NCI-H128 (cell line): ENCODE measurements around the gene TNK2.

Source experiments
- DNase-seq: peaks from one replicate; lab custom pipeline; 2025; ENCODE audit not compliant: unreplicated experiment; lab: John Stamatoyannopoulos, UW

Gene TNK2

DNA sequence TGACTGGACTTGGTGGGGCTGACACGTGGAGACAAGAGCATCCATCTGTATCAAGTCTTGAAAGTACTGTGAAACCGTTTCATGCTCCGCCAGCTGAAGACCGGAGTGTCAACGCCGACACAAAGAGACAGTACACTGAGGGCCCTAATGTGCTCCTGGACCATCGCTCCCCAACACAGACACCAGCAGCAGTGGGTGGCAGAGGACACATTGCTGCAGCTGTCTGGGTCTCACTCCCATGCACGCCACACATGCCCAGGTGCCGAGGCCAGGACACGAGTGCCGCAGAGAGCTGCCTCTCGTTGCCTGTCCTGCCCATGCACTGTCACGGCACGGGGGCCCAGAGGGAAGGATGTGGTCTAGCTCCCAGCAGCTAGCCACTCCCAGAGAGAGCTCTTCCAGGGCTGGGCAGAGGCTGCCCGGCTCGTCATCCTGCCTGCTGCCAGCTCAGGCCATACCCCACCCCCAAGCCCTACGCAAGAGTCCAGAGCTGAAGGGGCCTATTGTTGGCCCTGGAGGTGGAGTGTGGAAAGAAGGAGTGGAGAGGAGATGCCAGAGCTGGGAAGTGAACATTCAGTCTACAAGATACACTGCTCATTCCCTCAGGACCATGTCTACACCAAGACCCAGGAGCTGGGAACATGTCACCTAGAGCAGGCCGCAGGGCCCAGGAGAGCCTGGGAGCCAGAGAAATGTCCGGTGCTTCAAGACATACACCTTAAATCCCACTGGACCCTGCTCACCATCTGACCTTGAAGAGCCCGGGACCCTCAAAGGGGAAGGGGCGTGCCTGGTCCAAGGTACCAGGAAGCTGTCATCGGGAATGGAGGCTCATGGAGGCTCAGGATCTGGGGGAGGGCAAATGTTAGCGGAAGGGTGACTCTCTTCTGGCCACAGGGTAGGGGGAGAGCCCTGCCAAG, 7.7 kb downstream of the TNK2 start:
- no peak for DNase-seq

GRCh38 chr3:195899701-195900435, 8.5 kb downstream of the TNK2 start:
- no peak for DNase-seq

GRCh38 chr3:195897853-195898415, 10.4 kb downstream of the TNK2 start:
- DNase-seq: no peak

- no peak for DNase-seq
These were observed 11.1 kb downstream of the TNK2 start for GRCh38 chr3:195897081-195897852.

GRCh38 chr3:195896361-195897080, 11.8 kb downstream of the TNK2 start:
- DNase-seq: no peak

DNA sequence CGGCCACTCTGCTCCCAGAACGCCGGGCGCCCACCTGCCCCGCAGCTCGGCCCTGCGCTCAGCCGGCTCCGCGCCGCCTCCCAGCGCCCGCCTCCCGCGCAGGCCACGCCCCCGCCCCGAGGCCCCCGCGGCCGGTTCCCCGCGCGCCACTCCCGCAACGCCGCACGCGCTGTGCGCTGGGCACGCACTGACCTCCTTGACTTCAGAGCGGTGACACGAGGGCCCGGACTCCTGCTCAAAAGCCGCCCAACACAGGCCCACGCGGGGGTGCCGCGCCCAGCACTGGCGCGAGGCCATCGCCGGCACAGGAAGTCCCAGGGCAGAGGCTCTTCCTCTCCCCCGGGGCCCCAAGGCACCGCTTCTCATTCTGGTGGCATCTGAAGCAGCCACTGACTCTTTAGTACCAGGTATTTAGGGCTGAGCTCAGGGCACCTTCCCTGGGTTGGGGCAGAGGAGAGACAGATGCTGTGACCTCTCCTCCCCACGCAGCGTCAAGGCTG, 12.4 kb downstream of the TNK2 start:
- no peak for DNase-seq

GRCh38 chr3:195895078-195895860, 13.1 kb downstream of the TNK2 start:
- DNase-seq: no peak

GRCh38 chr3:195893916-195894465, 14.4 kb downstream of the TNK2 start:
- no peak for DNase-seq

DNA sequence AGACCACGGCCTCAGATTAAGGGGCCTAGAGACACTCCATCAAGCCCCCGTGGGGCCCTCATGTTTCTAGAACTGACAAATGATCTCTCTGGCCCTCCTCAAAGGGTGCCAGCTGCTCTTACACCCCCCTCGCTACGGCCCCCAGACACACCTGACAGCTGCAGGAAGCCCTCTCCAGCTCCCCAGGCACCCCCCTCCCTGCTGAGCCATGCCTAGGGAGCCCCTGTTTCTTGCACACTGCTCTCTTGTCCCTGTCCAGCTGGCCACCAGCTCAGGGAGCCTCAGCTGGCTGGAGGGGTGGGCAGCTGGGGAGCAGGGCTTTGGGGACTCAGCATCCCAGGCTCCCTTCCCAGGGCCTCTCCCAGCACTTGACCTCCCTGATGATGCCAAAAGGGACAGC, 14.8 kb downstream of the TNK2 start:
- no peak for DNase-seq

DNA sequence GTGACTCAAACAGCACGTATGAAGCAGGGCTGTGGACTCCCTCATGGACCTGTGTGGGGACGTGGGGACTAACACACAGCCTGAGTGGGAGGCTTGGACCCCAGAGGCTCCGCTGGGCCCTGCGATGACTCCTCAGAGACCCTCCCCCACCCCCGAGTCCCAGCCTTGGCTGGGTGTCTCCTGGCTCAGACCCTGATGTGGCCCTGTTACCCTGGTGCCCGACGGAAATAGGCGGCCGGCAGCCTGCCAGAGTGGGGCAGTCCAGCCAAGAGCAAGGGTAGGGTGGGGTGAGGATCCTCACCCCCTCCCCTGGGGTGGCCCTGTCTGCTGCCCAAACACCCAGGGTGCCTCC, 15.3 kb downstream of the TNK2 start:
- DNase-seq: no peak

- no peak for DNase-seq
These were observed 16.0 kb downstream of the TNK2 start for GRCh38 chr3:195892105-195893043.

GRCh38 chr3:195891431-195892104, 16.8 kb downstream of the TNK2 start:
- no peak for DNase-seq

- DNase-seq: no peak
These were observed 18.5 kb downstream of the TNK2 start for GRCh38 chr3:195889870-195890295.

DNA sequence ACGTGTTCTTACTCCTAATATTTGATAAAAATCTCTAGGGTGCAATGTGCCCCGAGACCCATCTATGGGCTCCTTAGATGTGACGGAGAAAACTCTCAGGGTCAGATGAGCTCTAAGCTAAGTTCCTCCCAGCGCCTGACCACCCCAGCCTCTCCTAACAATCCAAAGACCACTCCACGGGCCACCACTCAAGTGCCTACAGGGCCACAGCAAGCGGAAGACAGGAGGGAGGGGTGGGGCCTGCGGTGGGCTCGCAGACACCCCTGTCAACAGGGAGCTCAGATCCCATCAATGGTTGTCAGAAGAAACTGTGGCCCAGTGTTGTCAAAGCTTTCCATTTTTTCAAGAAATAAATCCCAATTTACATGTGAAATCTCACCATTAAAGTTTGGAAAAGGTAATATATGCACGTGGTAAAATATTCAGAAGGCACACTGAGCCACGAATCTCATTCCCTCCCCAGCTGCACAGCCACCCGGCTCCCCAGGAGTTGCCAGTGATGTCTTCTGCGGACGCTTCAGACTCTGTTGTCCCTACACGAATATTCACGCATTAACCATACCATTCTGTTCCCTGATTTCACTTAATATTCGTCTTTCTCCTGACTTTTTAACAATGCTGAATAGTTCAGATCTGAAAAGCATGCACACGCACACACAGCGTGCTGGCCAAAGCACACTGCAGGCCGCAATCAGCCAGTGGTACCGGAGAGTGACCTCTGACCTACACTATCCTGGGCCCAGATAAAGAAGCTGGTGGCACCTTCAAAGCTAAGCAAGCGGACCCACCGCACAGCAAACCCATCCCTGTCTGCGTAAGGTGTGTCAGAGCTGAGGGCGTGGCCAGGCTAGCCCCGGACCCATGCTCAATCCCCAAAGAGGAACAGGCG, 19.1 kb downstream of the TNK2 start:
- DNase-seq: no peak

DNA sequence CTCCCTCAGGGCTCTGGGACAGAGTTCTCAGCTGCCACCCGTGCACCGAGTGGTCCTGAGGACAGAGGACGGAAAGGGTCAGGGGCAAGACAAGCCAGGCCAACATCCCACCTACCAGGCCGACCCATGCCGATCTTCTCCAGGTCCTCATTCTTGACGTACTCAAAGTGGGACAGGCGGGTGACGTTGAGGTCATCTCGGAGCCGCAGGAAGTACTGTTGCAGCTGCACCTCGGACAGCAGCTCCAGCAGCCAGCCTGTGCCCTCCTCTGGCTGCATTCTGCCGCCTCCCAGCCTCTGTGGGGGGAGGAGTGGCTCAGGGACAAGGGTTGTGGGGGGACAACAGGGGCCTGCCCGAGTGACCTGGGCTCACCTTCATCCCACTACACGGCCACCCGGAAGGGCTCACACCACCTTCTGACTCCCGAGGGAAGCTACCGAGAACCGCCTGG, 20.0 kb downstream of the TNK2 start:
- no peak for DNase-seq

GRCh38 chr3:195887670-195888069, 20.7 kb downstream of the TNK2 start:
- no peak for DNase-seq
